ENCODE results near the gene CLIP3.
"Not testable (repeated sequence)": the region's sequence is repeated elsewhere in the genome, so short reads cannot be mapped to it uniquely, and the experiment has no call there.

CLIP3 gene

DNA sequence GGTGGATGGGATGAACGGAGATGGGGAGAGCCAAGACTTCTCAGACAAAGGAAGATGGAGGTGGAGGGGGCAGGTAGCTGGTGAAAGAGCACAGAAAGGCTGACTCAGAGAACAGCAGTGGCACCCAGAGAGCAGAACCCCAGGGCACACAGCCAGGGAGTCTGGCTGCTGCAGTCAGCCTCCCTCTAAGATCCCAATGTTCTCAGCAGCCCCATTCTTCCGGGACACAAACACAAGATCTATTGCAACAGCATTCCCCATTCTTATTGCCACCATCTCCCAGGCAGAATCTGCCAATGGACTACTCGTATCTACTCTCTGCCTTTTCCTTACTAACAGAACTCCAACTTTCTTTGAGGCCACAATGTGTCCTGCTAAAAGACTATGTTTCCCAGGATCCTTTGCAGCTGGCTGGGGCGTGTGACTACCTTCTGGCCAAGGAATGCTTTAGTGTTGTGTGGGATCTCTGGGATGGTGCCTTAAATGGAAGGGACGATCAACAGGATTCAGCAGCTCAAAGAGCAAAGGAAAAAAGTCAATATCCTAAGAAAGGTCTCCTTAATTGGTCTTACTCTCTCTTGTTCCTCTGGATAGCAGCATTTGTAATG, 13.9 kb upstream of the CLIP3 start:
- no peak for DNase-seq

GRCh38 chr19:36043952-36044351, 11.3 kb upstream of the CLIP3 start:
- DNase-seq, result no peak

- DNase-seq, result no peak
These were observed 9.2 kb upstream of the CLIP3 start for GRCh38 chr19:36041831-36042230.

- DNase-seq, result not testable (repeated sequence)
These were observed 8.4 kb upstream of the CLIP3 start for GRCh38 chr19:36041092-36041491.

DNA sequence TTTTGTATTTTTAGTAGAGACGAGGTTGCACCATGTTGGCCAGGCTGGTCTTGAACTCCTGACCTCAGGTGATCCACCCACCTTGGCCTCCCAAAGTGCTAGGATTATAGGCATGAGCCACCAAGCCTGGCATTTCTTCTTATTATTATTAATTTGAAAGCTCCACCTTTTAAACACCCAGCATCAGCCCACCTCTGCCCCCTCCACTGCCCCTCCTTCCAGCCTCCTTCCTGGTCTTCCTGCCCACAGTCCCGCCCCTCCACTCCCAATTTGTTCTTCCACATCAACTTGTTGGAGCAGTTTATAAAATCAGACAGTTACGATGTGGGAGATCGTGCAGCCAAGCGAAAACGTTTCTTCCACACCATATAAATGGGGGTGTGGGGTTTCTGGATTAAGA, 7.8 kb upstream of the CLIP3 start:
- DNase-seq, result no peak

- no peak for DNase-seq
These were observed 1.4 kb downstream of the CLIP3 start for GRCh38 chr19:36031308-36031707.

GRCh38 chr19:36030264-36031148, 2.2 kb downstream of the CLIP3 start:
- peak; percentile 1 for DNase-seq

DNA sequence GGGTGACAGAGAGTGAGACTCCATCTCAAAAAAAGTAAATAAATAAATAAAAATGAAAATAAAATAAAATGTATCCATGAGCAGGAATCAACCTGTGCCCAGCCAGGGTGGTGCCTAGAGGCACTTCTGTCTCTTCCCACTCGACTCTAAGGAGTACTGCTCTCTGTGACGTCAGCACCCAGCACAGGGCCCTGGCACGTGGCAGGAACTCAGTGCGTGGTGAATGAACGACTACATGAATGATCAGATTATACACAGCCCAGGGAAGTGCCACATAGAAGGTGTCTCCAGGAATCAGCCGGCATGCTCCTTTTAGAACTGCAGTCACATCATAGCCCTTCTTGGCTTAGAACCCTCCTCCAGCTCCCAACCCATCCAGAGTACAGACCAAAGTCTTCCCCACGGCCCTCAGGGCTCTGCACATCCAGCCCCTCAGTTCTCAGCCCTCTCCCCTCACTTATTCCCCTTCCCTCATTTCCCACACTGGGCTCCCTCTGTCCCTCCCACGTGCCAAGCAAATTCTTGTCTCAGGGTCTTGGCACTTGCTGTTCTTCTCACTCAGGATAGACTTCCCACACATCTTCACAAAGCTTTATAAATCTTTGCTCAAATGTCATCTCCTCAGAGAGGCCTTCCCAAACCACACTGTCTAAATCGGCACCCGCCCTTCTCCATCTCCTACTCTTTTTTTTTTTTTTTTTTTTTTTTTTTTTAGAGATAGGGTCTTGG, 4.2 kb downstream of the CLIP3 start:
- no peak for DNase-seq

GRCh38 chr19:36027696-36028095, 5.0 kb downstream of the CLIP3 start:
- DNase-seq, result no peak

GRCh38 chr19:36026091-36026876, 6.4 kb downstream of the CLIP3 start:
- no peak for DNase-seq

- no peak for DNase-seq
These were observed 7.1 kb downstream of the CLIP3 start for GRCh38 chr19:36025541-36025940.

DNA sequence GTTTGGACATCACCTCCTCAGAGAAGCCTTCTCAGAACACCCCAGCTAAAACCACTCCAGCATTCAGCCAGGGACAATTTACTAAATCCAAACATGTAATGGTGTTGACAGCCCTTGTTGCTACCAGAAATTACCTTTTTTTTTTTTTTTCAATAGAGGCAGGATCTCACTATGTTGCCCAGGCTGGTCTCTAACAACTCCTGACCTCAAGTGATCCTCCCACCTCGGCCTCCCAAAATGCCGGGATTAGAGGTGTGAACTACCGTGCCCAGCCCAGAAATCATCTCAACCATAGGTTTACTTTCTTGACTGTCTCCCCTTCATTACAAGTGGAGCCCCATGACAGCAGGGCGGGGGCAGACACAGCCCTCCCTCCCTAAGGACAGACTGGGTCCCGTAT, 9.2 kb downstream of the CLIP3 start:
- DNase-seq, result no peak

- no peak for DNase-seq
These were observed 13.5 kb downstream of the CLIP3 start for GRCh38 chr19:36019061-36019670.

DNA sequence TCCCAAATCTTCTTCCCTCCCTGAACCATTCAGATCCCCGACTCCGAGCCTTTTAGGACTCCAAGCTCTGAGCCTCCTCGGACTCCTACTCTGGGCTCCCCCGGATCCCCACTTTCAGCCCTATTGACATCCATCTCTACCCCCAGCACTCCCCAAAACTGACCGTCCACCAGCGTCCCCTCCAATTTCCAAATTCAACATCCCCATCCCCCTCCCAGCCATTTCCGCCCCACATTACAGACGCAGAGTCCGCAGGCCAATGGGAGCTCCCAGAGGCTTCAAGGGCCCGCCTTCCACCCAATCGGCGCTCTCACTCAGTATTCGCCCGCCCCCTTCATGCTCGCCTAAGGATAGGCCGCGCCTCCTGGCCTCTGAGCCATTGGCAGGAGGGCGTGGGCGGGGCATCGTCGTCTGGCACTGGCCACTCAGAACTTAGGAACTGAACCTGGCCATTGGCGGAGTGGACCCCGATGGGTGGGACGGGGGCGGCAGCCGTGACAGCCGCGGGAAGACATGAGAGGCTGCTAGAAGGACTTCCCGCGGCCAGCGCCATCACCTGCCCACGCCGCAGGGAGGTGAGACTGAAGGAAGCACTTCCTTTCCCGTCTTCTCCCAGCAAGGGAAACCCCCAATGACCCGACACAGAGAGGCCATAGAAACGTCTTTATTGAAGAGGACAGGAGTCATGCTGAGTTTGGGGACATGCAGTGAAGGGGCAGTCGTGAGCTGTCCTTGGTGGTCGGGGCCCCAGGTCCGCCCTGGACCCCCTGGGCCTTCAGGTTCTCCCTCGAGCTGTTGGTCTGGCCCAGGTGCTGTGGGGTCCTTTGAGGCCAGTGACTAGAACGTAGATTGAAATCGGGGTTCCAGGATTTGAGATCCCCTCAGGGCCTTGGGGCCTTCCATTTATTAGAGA, 18.4 kb downstream of the CLIP3 start, which contains the start of gene ALKBH6:
Gene ALKBH6, minus strand, starts transcription at position 202 of the 913 bp plus-strand sequence. CDS start 816 bp downstream, outside the sequence.
- DNase-seq, result peak; percentile 98

GRCh38 chr19:36013280-36014011, 19.2 kb downstream of the CLIP3 start:
- no peak for DNase-seq

DNA sequence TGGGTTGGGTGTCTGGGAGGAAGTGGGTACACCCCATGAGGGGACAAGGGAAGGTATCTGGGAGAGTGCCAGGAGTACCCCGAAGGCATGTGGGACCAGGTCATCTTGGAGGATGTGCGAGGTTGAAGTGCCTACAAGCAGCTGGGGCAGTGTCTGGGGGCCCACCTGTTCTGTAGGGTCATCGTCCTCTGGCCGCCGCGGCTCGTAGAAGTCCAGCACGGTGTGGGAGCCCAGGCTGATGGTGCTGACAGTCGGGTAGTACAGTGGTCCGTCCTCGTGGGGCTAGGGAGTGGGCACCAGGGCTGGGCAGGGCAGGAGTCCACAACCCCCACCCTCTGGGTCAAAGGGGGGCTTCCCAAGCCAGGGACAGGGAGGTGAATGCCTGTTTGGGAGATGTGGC, 22.3 kb downstream of the CLIP3 start:
- DNase-seq, result no peak

DNA sequence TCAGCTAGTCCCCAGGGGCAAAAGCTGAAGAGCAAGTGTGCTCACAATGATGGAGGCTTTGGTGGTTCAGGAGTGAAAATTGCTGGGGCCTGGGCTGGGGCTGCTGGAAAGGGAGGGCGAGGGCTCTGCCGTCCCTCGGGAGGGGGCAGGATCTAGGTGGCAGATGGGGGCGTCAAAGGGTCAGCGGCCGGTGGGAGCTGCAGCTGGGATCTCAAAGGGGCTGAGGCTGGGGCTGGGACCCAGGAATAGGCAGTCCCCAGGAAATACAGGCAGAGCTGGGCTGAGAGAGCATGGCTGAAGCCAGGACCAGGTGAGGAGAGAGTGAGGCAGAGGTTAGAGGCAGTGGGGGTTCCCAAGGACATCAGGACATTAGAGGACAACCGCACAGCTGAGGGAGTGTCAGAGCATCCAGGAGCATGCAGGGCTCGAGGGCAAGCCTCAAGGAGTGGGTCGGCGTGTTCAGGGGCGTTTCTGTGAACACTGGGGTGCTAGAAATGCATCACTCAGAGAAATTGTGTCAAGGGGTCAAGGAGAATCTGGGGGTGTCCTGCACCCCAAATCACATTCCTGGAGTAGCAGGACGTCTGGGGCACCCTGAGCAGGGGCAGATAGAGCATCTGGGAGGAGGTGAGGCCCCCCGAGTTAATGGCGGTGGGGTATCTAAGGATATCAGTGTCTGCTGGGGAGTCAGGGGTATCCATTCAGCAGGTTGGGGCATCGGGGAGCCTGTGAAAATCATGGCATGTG, 22.9 kb downstream of the CLIP3 start:
- DNase-seq, result no peak

- no peak for DNase-seq
These were observed 23.5 kb downstream of the CLIP3 start for GRCh38 chr19:36009220-36009619.

GRCh38 chr19:36008336-36008978, 24.2 kb downstream of the CLIP3 start, which contains the start of gene SYNE4:
SYNE4 (minus strand) TSS chr19:36008813; CDS start chr19:36008681, 132 bp downstream.
- DNase-seq, result no peak

Measured in NCI-H446 treated with DMSO at 0.1 percent for 48 hours (cell line).